ENCODE measurements around the gene MVB12A.

The MVB12A gene

GRCh38 chr19:17441241-17442021 is 21.6 kb downstream of the MVB12A start:
- Histone ChIP-seq H3K4me3 (replicated peaks; ENCODE audit: low read depth, low read length) (no peak overlapping the region), H3K27me3 (replicated peaks; ENCODE audit: control insufficient read depth, insufficient read depth, low read length) (no peaks in the 10 kb centered on the region), H3K36me3 (ENCODE audit: control insufficient read depth, insufficient read depth, low read length) (no peaks in the 10 kb centered on the region)
- TF ChIP-seq CTCF (IDR thresholded peaks at IDR 0.05; ENCODE audit: insufficient read depth, low read length, poor library complexity, severe bottlenecking): peak; percentile 51
- DNase-seq (ENCODE audit: extremely low read depth, insufficient read length): no peak

- no peaks in the 10 kb centered on the region for H3K27me3 ChIP-seq (replicated peaks; ENCODE audit: control insufficient read depth, insufficient read depth, low read length)
- TF ChIP-seq CTCF (IDR thresholded peaks at IDR 0.05; ENCODE audit: insufficient read depth, low read length, poor library complexity, severe bottlenecking): no peak
- no peak overlapping the region for H3K4me3 ChIP-seq (replicated peaks; ENCODE audit: low read depth, low read length)
- H3K36me3 ChIP-seq (ENCODE audit: control insufficient read depth, insufficient read depth, low read length): no peaks in the 10 kb centered on the region
- DNase-seq (ENCODE audit: extremely low read depth, insufficient read length): no peak
These were observed 25.8 kb downstream of the MVB12A start for GRCh38 chr19:17445526-17446165.

GRCh38 chr19:17447704-17448130 is 27.9 kb downstream of the MVB12A start:
- no peak for TF ChIP-seq CTCF (IDR thresholded peaks at IDR 0.05; ENCODE audit: insufficient read depth, low read length, poor library complexity, severe bottlenecking)
- no peak overlapping the region for H3K4me3 ChIP-seq (replicated peaks; ENCODE audit: low read depth, low read length)
- no peak for DNase-seq (ENCODE audit: extremely low read depth, insufficient read length)

GRCh38 chr19:17448131-17448967 is 28.5 kb downstream of the MVB12A start, which contains the start of gene TMEM221:
Gene TMEM221 (minus strand): TSS chr19:17448668. CDS start chr19:17448462, 206 bp downstream.
- H3K36me3 ChIP-seq (ENCODE audit: control insufficient read depth, insufficient read depth, low read length): no peaks in the 10 kb centered on the region
- TF ChIP-seq CTCF (IDR thresholded peaks at IDR 0.05; ENCODE audit: insufficient read depth, low read length, poor library complexity, severe bottlenecking): peak; percentile 48
- DNase-seq (ENCODE audit: extremely low read depth, insufficient read length): peak; percentile 41
- no peaks in the 10 kb centered on the region for H3K27me3 ChIP-seq (replicated peaks; ENCODE audit: control insufficient read depth, insufficient read depth, low read length)
- no peak within 1 kb of the TSS; the same call in 1 of the 2 replicates for H3K4me3 ChIP-seq (replicated peaks; ENCODE audit: low read depth, low read length)

More at GRCh38 chr19:17447704-17448130, 27.9 kb downstream of the MVB12A start:
- Histone ChIP-seq H3K36me3 (ENCODE audit: control insufficient read depth, insufficient read depth, low read length) (no peaks in the 10 kb centered on the region), H3K27me3 (replicated peaks; ENCODE audit: control insufficient read depth, insufficient read depth, low read length) (no peaks in the 10 kb centered on the region)

- Histone ChIP-seq H3K27me3 (replicated peaks; ENCODE audit: control insufficient read depth, insufficient read depth, low read length) (no peaks in the 10 kb centered on the region), H3K4me3 (replicated peaks; ENCODE audit: low read depth, low read length) (no peak overlapping the region), H3K36me3 (ENCODE audit: control insufficient read depth, insufficient read depth, low read length) (no peaks in the 10 kb centered on the region)
- DNase-seq (ENCODE audit: extremely low read depth, insufficient read length): peak; percentile 35
- TF ChIP-seq CTCF (IDR thresholded peaks at IDR 0.05; ENCODE audit: insufficient read depth, low read length, poor library complexity, severe bottlenecking): no peak
These were observed 30.6 kb downstream of the MVB12A start for GRCh38 chr19:17450264-17451075.
